GM20431 (cell line): ENCODE results near the gene WDR73.

Source experiments
- in situ Hi-C: fragments of 300-500 bp; cut with MseI, MboI; formaldehyde crosslinking; loops from one replicate; pipeline ENCODE4 v1.15.0; 2020; ENCODE audit warnings: low sequenced_read_pairs; ENCODE audit not compliant: unreplicated experiment

The WDR73 gene

GRCh38 chr15:84591815-84592214 lies 62.3 kb downstream of the WDR73 start:
- in situ Hi-C loops, result no loop called here

- in situ Hi-C loops, result no loop called here
Observed at GRCh38 chr15:84590406-84590805, 63.7 kb downstream of the WDR73 start.
